GM19438 (cell line): ENCODE results near the gene SIX6.
"Not testable (repeated sequence)": the region's sequence is repeated elsewhere in the genome, so short reads cannot be mapped to it uniquely, and the experiment has no call there.

Source experiments
- ATAC-seq: cut with Tn5 transposase; IDR thresholded peaks from one replicate; pipeline ENCODE4 v1.9.1; 2021; ENCODE audit warnings: low read depth; ENCODE audit not compliant: unreplicated experiment

SIX6 gene

GRCh38 chr14:60508707-60509437 lies at the start of gene SIX6:
Gene SIX6 (plus strand): TSS chr14:60509146. CDS start chr14:60509399, 253 bp downstream.
- no peak for ATAC-seq

GRCh38 chr14:60480248-60480647 lies 28.7 kb upstream of the SIX6 start:
- ATAC-seq: not testable (repeated sequence)

GRCh38 chr14:60482743-60483142 lies 26.2 kb upstream of the SIX6 start:
- ATAC-seq: no peak

DNA sequence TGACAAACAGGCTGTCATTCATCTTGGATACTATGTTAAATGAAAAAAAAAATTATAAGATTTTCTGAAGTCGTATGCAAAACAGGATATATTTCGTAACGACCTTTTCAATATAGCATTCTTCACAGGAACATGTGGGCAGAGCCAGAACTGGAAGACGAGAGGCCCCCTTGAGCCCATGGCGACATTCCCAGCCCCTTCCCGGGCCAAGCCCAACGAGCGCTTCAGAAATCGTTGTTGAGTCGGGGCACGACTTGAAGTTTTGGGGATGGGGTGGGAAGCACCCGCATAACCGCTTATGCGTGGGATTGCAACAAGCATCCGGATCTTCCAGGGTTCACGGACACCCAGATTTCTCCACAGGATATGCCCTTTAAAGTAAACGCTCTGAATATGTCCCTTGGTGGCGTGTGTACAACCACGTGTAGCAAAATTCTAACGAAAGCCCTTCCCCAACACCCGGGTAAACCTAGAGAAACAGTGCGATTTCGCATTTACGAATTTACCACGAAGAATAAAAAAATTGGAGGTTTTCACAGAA lies 23.8 kb upstream of the SIX6 start:
- no peak for ATAC-seq

GRCh38 chr14:60485598-60486251 lies 23.2 kb upstream of the SIX6 start, which contains the start of gene C14orf39:
Gene C14orf39 (minus strand): TSS chr14:60486063. CDS start chr14:60485078, 985 bp downstream.
- ATAC-seq: no peak

- no peak for ATAC-seq
Observed at GRCh38 chr14:60487211-60487610, 21.7 kb upstream of the SIX6 start.

GRCh38 chr14:60488175-60488574 lies 20.8 kb upstream of the SIX6 start:
- no peak for ATAC-seq

DNA sequence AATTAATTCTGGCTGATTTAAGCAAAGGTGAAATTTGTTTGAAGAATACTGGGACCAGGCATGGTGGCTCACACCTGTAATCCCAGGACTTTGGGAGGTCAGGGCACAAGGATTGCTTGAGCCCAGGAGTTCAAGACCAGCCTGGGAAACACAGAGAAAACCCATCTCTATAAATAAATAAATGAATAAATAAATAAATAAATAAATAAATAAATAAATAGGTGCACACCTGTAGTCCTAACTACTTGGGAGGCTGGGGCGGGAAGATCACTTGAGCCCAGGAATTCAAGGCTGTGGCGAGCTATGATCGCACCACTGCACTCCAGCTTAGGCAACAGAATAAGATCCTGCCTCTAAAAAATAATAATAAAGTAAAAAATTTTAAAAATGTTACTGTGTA lies 18.7 kb upstream of the SIX6 start:
- ATAC-seq: no peak

- ATAC-seq: no peak
Observed at GRCh38 chr14:60495946-60496345, 13.0 kb upstream of the SIX6 start.

- ATAC-seq: no peak
Observed at GRCh38 chr14:60502541-60502940, 6.4 kb upstream of the SIX6 start.

DNA sequence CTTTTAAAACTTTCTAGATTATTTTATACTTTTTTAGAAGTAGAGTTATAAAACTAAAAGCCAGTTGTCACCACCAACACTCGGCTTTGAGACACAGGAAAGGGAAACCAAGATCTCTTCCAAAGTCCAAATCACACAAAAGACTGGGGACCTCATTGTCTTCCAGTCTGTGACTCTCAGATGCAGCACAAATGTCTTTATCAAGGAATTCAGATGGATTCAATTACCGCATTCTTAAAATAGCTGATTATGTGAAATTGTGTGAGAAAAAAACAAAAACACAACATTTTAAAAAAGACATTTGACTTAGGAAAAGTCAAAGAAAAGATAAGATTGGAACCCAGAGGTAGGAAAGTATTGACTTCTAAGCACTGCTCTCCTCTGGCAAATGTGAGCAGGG lies 3.5 kb upstream of the SIX6 start:
- no peak for ATAC-seq

DNA sequence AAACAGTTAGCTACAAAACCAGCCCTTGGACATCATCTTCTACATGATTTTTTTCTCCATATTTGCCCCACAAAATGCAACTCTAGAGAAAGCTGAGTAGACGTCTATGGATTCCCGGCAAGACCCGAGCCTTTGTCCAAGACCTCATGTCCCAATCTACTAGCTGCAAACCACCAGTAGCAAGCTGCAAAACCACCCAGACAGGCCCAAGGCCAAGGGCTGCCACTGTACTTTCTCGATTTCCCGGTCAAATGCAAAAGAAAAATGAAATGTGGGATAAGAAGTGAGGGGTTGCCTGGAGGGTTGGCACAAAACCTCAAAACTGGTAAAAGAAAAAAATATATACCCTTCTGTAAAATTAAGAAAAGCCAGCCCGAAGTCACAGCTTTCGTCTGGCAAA lies 2.9 kb upstream of the SIX6 start:
- ATAC-seq: no peak

DNA sequence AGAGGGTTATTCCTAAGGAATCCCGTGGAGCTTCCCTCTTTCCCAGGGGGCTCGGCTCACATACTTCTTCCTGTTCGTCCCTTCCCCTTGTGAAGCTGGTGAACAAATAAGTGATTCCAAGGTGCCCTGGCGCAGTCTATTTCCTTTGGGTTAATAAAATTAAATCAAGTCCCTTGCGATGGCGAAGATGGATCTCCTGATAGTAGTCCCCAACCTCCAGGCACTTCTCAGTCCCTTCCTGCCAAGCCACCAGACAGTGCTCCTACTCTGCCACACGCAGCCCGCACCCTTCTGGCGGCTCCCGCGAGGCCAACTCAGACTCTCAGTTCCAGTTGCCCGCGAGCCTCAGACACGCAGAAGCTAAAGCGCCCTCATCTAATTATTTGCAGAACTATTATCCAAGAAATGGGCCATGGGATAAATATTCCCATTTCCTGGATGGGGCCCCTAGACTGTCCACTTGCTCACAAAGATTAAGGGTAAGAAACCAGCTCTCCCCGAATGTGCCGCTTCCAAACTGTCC lies 2.4 kb upstream of the SIX6 start:
- no peak for ATAC-seq

DNA sequence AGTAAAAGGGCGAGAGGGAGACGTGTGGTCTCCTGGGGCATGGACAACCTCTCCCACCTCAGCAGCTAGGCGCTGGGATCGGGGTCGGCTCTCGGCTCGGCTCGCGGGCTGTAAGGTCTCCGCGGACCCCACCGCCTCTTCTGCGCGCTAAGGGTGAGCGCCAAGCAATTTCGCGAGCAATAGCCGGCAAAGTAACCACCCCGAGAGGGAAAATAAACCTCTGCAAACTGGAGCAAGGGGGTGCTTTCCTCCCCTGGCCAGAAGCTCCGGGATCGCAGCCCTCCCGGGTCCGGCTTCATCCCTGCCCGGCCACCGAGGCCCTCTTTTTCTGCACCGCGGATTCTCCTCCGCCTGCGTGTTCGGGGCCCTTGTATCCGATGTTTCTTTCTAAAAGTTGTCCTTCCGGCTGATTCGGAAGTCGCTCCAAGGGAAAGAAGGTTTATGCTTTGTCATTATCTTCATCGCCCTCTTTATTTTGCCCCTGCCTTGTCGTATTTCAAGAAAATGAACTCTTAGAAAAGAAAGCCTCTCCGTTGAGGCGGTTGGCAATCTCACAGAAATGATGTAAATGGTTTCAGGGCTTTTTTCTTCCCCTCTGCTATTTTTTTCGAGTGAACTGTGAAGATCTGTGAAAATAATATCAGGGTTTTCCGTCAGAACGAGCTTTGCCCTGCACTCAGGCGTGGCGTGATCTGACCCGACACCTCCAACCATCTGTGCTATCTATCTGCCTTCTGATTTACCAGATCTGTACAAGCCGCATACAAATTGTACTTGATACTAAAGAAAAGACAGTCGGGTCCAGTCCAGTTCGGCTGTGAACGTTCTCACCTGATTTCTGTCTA lies 1.7 kb upstream of the SIX6 start:
- ATAC-seq: no peak

- no peak for ATAC-seq
Observed at GRCh38 chr14:60508363-60508706, 611 bp upstream of the SIX6 start.

DNA sequence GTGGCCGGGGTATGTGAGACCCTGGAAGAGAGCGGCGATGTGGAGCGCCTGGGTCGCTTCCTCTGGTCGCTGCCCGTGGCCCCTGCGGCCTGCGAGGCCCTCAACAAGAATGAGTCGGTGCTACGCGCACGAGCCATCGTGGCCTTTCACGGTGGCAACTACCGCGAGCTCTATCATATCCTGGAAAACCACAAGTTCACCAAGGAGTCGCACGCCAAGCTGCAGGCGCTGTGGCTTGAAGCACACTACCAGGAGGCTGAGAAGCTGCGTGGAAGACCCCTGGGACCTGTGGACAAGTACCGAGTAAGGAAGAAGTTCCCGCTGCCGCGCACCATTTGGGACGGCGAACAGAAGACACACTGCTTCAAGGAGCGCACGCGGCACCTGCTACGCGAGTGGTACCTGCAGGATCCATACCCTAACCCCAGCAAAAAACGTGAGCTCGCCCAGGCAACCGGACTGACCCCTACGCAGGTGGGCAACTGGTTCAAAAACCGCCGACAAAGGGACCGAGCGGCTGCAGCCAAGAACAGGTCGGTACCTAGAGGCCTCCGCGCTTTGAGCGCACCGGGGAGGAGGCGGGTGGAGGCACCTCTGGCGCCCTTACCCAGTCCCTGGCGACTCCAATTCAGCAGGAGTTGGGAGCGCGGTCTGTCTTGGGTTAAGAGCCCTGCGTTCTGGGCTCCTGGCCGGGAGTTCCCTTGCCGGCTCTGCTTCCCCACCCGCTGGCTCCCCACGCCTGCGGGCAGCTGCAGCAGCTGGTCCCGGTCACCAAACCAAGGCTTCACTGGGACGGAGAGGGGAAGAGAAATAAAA lies 700 bp downstream of the SIX6 start:
- no peak for ATAC-seq

- no peak for ATAC-seq
Observed at GRCh38 chr14:60510254-60510950, 1.5 kb downstream of the SIX6 start.

DNA sequence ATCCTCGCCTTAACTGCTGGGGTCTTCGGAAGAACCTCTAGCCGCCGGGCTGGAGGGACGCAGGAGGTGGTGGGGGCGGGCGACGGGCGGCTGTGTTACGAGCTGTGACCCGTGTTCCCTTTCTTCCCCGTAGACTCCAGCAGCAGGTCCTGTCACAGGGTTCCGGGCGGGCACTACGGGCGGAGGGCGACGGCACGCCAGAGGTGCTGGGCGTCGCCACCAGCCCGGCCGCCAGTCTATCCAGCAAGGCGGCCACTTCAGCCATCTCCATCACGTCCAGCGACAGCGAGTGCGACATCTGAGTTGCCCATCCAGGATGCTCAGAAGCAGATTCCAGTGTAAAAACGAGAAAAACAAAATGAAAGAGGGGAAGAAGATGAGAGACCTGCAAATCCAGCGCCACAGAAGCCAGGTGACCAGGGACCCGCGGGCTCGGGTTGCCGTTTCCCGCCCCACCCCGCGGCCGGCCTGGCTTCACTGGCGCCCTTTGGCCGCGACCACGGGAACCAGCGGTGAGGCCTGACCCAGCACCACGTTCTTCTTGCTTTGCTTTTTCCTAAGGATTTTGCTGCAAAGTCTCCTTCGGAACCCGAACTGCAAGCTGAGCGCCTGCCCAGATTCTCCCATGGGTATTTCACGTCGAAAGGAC lies 2.1 kb downstream of the SIX6 start:
- no peak for ATAC-seq

DNA sequence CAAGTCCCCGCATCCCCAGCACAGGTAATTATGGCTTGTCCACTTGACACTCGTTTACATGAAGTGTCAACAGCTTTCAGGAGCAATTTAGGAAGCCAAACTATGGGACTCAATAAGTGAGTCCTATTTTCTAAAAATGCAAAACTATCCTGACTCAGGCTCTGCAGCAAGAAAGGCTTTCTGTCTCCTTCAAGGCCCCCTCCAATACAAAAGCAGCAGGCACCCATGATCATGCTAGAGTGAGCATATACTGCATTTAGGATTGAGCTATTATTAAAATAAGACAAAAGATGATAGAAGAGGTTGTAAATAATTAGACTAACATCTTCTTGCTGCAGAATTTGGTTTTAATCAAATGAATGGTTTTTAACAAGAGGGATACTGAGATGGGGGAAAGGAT lies 3.2 kb downstream of the SIX6 start:
- ATAC-seq: no peak
